Stimulated activated CD4-positive, alpha-beta T cell treated with anti-CD3 and anti-CD28 coated beads, Interleukin-12 subunit alpha, Interleukin-12 subunit beta, amount 100 ng/mL, for 4 hours (primary cell): Measurements from ENCODE around the gene SGMS2.
"Not testable (repeated sequence)": the region's sequence is repeated elsewhere in the genome, so short reads cannot be mapped to it uniquely, and the experiment has no call there.

Experiments
- DNase-seq: peaks from one replicate; pipeline ENCODE4 v3.0.0-alpha.2; 2020

Gene SGMS2

GRCh38 chr4:107870916-107871786 is 46.4 kb downstream of the SGMS2 start:
- no peak for DNase-seq

- DNase-seq: no peak
These were observed 49.3 kb downstream of the SGMS2 start for GRCh38 chr4:107874024-107874423.

GRCh38 chr4:107876099-107876498 is 51.4 kb downstream of the SGMS2 start:
- no peak for DNase-seq

GRCh38 chr4:107877361-107877760 is 52.6 kb downstream of the SGMS2 start:
- no peak for DNase-seq

GRCh38 chr4:107885865-107886264 is 61.1 kb downstream of the SGMS2 start:
- DNase-seq: no peak

GRCh38 chr4:107888237-107888636 is 63.5 kb downstream of the SGMS2 start:
- no peak for DNase-seq

- DNase-seq: no peak
These were observed 66.0 kb downstream of the SGMS2 start for GRCh38 chr4:107890779-107891178.

- no peak for DNase-seq
These were observed 66.6 kb downstream of the SGMS2 start for GRCh38 chr4:107891299-107891698.

- no peak for DNase-seq
These were observed 68.7 kb downstream of the SGMS2 start for GRCh38 chr4:107893171-107894137.

GRCh38 chr4:107894138-107894603 is 69.4 kb downstream of the SGMS2 start:
- no peak for DNase-seq

GRCh38 chr4:107896158-107896645 is 71.5 kb downstream of the SGMS2 start:
- DNase-seq: no peak

GRCh38 chr4:107896646-107897045 is 71.9 kb downstream of the SGMS2 start:
- no peak for DNase-seq

GRCh38 chr4:107897823-107898222 is 73.1 kb downstream of the SGMS2 start:
- DNase-seq: no peak

GRCh38 chr4:107900067-107900466 is 75.3 kb downstream of the SGMS2 start:
- DNase-seq: no peak

- no peak for DNase-seq
These were observed 75.8 kb downstream of the SGMS2 start for GRCh38 chr4:107900508-107900907.

- no peak for DNase-seq
These were observed 76.6 kb downstream of the SGMS2 start for GRCh38 chr4:107901213-107901934.

GRCh38 chr4:107902715-107903114 is 78.0 kb downstream of the SGMS2 start:
- no peak for DNase-seq

- DNase-seq: not testable (repeated sequence)
These were observed 80.3 kb downstream of the SGMS2 start for GRCh38 chr4:107905082-107905481.

- DNase-seq: no peak
These were observed 81.8 kb downstream of the SGMS2 start for GRCh38 chr4:107906458-107907100.

- no peak for DNase-seq
These were observed 83.6 kb downstream of the SGMS2 start for GRCh38 chr4:107908377-107908776.

GRCh38 chr4:107913283-107913899 is 88.7 kb downstream of the SGMS2 start:
- no peak for DNase-seq

- no peak for DNase-seq
These were observed 90.5 kb downstream of the SGMS2 start for GRCh38 chr4:107915220-107915619.
